Heart left ventricle (tissue), 16 donors: Measurements from ENCODE around the gene TTC7B. TPM values are rescaled to one million over a fixed set of nuclear protein-coding genes. Genes with fewer than 3 reads are reported as not detected.
A peak's percentile ranks its signal among the peaks of the same experiment; 100 is the strongest.

Experiments used
- ATAC-seq, 4 donors: fragments of 200-7000 bp; cut with Tn5 transposase; one replicate each; pipeline ENCODE4 v1.9.1; 2020 to 2022; ENCODE audit warnings: moderate library complexity in 4 of 4, mild to moderate bottlenecking in 3 of 4, moderate number of reproducible peaks in 1 of 4
- DNase-seq, 5 donors: peaks; one replicate each; pipeline ENCODE4 v3.0.0-alpha.2; 2020
- H3K27ac ChIP-seq, 12 donors: fragments of 200-600 bp; sonication (generic) in 4 of 12; one replicate each; pipeline versions ENCODE4 v1.5.0 to v1.8.0; 2016 to 2022; ENCODE audit warnings: mild to moderate bottlenecking in 2 of 12
- H3K27me3 ChIP-seq, 9 donors: fragments of 200-600 bp; sonication (generic) in 2 of 9; one replicate each; pipeline versions ENCODE4 v1.5.1 to v1.8.0; 2016 to 2022; ENCODE audit warnings: mild to moderate bottlenecking in 3 of 9
- H3K36me3 ChIP-seq, 9 donors: fragments of 200-600 bp; sonication (generic) in 2 of 9; one replicate each; pipeline versions ENCODE4 v1.5.0 to v1.8.0; 2018 to 2022; ENCODE audit warnings: mild to moderate bottlenecking in 2 of 9
- H3K4me1 ChIP-seq, 12 donors: fragments of 200-600 bp; sonication (generic) in 4 of 12; one replicate each; pipeline versions ENCODE4 v1.5.0 to v1.8.0; 2016 to 2022; ENCODE audit warnings: mild to moderate bottlenecking in 3 of 12
- H3K4me3 ChIP-seq, 12 donors: fragments of 200-600 bp; sonication (generic) in 4 of 12; one replicate each; pipeline versions ENCODE4 v1.5.0 to v1.8.0; 2017 to 2022; ENCODE audit warnings: mild to moderate bottlenecking in 9 of 12, moderate library complexity in 4 of 12
- H3K9me3 ChIP-seq, 12 donors: fragments of 200-600 bp; sonication (generic) in 4 of 12; one replicate each; pipeline versions ENCODE4 v1.5.0 to v1.8.0; 2016 to 2022; ENCODE audit warnings: mild to moderate bottlenecking in 1 of 12
- CTCF ChIP-seq, 12 donors: fragments of 200-600 bp; sonication (generic) in 4 of 12; IDR thresholded peaks; one replicate each; pipeline versions ENCODE4 v1.5.0 to v1.8.0; 2018 to 2022; ENCODE audit warnings: antibody characterized with exemption in 12 of 12, mild to moderate bottlenecking in 5 of 12
- POLR2A ChIP-seq, 2 donors: fragments of 450-650 bp; IDR thresholded peaks; one replicate each; pipeline ENCODE4 v1.6.1; 2017; ENCODE audit warnings: antibody characterized with exemption in 2 of 2, mild to moderate bottlenecking in 2 of 2, moderate library complexity in 2 of 2
- WGBS, 4 donors: extraction: QIAGEN DNeasy Blood & Tissue Kit in 2 of 4; methylation state at CpG; one replicate each; pipeline versions ENCODE4 v1.1.5 to v1.1.7; 2013 to 2018; 5-methylcytosine and 5-hydroxymethylcytosine counted together
- intact Hi-C, 10 donors: fragments of 100-400 bp; cut with DNase I; formaldehyde crosslinking; loops; one replicate each; pipeline versions ENCODE4 v1.11.1 to v1.14.2; 2022
- polyA plus RNA-seq, 2 donors: library from polyadenylated mRNA; stranded (reverse); fragments of 200-250 nt; gene quantifications; one replicate each; pipeline ENCODE4 v1.2.3, GENCODE V29; 2013
- total RNA-seq, 9 donors: library from RNA; depleted of rRNA in 2 of 9; stranded (reverse); fragments of >200 nt in 2 of 9; fragmentation: NEBNext Ultra II Directional in 3 of 9; extraction: Animal tissue kit (Norgen Biotek cat#: 25700) in 3 of 9; gene quantifications; one replicate each; pipeline versions ENCODE4 v1.1.0 to v1.2.4, GENCODE V29; 2016 to 2023
- donor health status: ischemic (EF 13 %, LVEDD 7.1; RV severe dilation, severe dysfunction).
- donor health status: healthy with polysubstance abuse.
- donor health status: DM: no; HTN: yes; CAD: no.
- donor health status: DM: no; HTN: no; CAD: no.
- donor health status: ischemic (EF 25% LVEDD 6.9; RV normal size, moderate dysfunction).
- donor health status: ischemic (EF 25% LVEDD 5.7; RV mildly dilated, moderate dysfunction).
- donor health status: healthy.
- donor health status: DM: yes; HTN: yes; CAD: no.
- donor health status: ischemic (EF 35%, LVEDD 5.7; RV mildly dilated, moderate dysfunction).
- donor health status: nonischemic (EF 11% LVEDD 7.7; RV severe dilation, severe dysfunction).
- donor health status: DM: yes; HTN: yes; CAD: no.
- donor health status: PGD.
- donor health status: ischemic (EF 29% LVEDD 5.4; RV normal size, mild dysfunction).
- donor health status: nonischemic (EF 23%, LVEDD 6.1; RV moderate dilation, normal function).

TTC7B gene
- total and polyA plus RNA-seq, 11 donors, result 20.3 to 76.1 (median 62.6) TPM

GRCh38 chr14:90720336-90720735 is 95.9 kb downstream of the TTC7B start:
- H3K9me3 ChIP-seq, result no peaks in the 10 kb centered on the region
- peaks cover 0 to 29% (median 2%) of the 10 kb centered on the region in 12 donors for H3K4me1 ChIP-seq
- intact Hi-C loops, result loop anchor here in 1 of 10 donors (5.0 kb wide), 1 partner anchor 97 kb away; the partner anchor contains the start of gene TTC7B
- no peaks in the 10 kb centered on the region for H3K27me3 ChIP-seq
- H3K27ac ChIP-seq, result peak overlapping the region in 1 of 12 donors; percentile 25
- ATAC-seq (peak; percentile 86 to 93 (median 87)), DNase-seq (no peak)
- 41 to 54% (median 47%) methylated on average over 7 of the region's 7 CpGs for WGBS, 4 donors
- H3K36me3 ChIP-seq, result peaks cover 0 to 15% (median 0%) of the 10 kb centered on the region in 9 donors
- H3K4me3 ChIP-seq, result no peak overlapping the region
- TF ChIP-seq CTCF (IDR thresholded peaks at IDR 0.05) (peak in 5 of 12 donors; percentile 7 to 29 (median 17)), POLR2A (IDR thresholded peaks at IDR 0.05) (no peak)

GRCh38 chr14:90717916-90718315 is 98.3 kb downstream of the TTC7B start:
- Histone ChIP-seq H3K4me3 (no peak overlapping the region), H3K27me3 (no peaks in the 10 kb centered on the region), H3K4me1 (peaks cover 0 to 29% (median 2%) of the 10 kb centered on the region in 12 donors), H3K9me3 (no peaks in the 10 kb centered on the region), H3K36me3 (peaks cover 0 to 19% (median 5%) of the 10 kb centered on the region in 9 donors), H3K27ac (peak overlapping the region in 4 of 12 donors; percentile 3 to 28 (median 7))
- intact Hi-C loops, result no loop called here
- no peak for DNase-seq
- peak in 3 of 4 donors; percentile 31 to 59 (median 46) for ATAC-seq
- WGBS, 4 donors, result 58 to 79% (median 68%) methylated on average over 3 of the region's 3 CpGs
- no peak for TF ChIP-seq POLR2A (IDR thresholded peaks at IDR 0.05)
- no peak for TF ChIP-seq CTCF (IDR thresholded peaks at IDR 0.05)

- Histone ChIP-seq H3K36me3 (peaks cover 0 to 18% (median 5%) of the 10 kb centered on the region in 9 donors), H3K27me3 (no peaks in the 10 kb centered on the region), H3K4me3 (no peak overlapping the region), H3K4me1 (peaks cover 0 to 29% (median 0%) of the 10 kb centered on the region in 12 donors), H3K27ac (no peak overlapping the region), H3K9me3 (no peaks in the 10 kb centered on the region)
- no peak for ATAC-seq
- no peak for DNase-seq
- intact Hi-C loops, result no loop called here
- TF ChIP-seq POLR2A (IDR thresholded peaks at IDR 0.05) (no peak), CTCF (IDR thresholded peaks at IDR 0.05) (no peak)
- 90 to 94% (median 91%) methylated on average over 4 of the region's 4 CpGs for WGBS, 4 donors
These were observed 100.2 kb downstream of the TTC7B start for GRCh38 chr14:90715993-90716392.

GRCh38 chr14:90715495-90715894 is 100.7 kb downstream of the TTC7B start:
- H3K36me3 ChIP-seq, result peaks cover 0 to 18% (median 5%) of the 10 kb centered on the region in 9 donors
- WGBS, 4 donors, result 90 to 97% (median 95%) methylated on average over 2 of the region's 2 CpGs
- intact Hi-C loops, result no loop called here
- no peak for DNase-seq
- H3K27me3 ChIP-seq, result no peaks in the 10 kb centered on the region
- H3K27ac ChIP-seq, result no peak overlapping the region
- H3K9me3 ChIP-seq, result no peaks in the 10 kb centered on the region
- no peak for ATAC-seq
- H3K4me3 ChIP-seq, result no peak overlapping the region
- TF ChIP-seq CTCF (IDR thresholded peaks at IDR 0.05) (no peak), POLR2A (IDR thresholded peaks at IDR 0.05) (no peak)
- H3K4me1 ChIP-seq, result peaks cover 0 to 24% (median 0%) of the 10 kb centered on the region in 12 donors
